Esophagus (tissue), 2 donors: Measurements from ENCODE around the gene TOGARAM2. TPM values are rescaled to one million over a fixed set of nuclear protein-coding genes. Genes with fewer than 3 reads are reported as not detected.

Experiments used
- H3K27ac ChIP-seq, 2 donors: one replicate each; pipeline ENCODE4 v1.5.1; 2013; ENCODE audit warnings: low read depth in 2 of 2, mild to moderate bottlenecking in 2 of 2, inconsistent platforms in 1 of 2, low read length in 1 of 2, moderate library complexity in 1 of 2
- H3K27me3 ChIP-seq, 2 donors: one replicate each; pipeline ENCODE4 v1.6.1; 2013; ENCODE audit warnings: low read length in 2 of 2, control low read depth in 1 of 2, mild to moderate bottlenecking in 1 of 2; ENCODE audit not compliant: insufficient read depth in 2 of 2, control insufficient read depth in 1 of 2
- H3K36me3 ChIP-seq, 2 donors: one replicate each; pipeline ENCODE4 v1.6.1; 2013; ENCODE audit warnings: low read length in 1 of 2; ENCODE audit not compliant: control insufficient read depth in 2 of 2, insufficient read depth in 2 of 2
- H3K4me1 ChIP-seq, 2 donors: one replicate each; pipeline ENCODE4 v1.6.1; 2013; ENCODE audit warnings: low read length in 1 of 2; ENCODE audit not compliant: control insufficient read depth in 2 of 2, insufficient read depth in 2 of 2
- H3K4me3 ChIP-seq, 2 donors: one replicate each; pipeline ENCODE4 v1.5.1; 2013; ENCODE audit warnings: low read length in 2 of 2, mild to moderate bottlenecking in 2 of 2, low read depth in 1 of 2, moderate library complexity in 1 of 2
- H3K9me3 ChIP-seq, 2 donors: one replicate each; pipeline ENCODE4 v1.6.1; 2013; ENCODE audit warnings: mild to moderate bottlenecking in 2 of 2, low read depth in 1 of 2, low read length in 1 of 2, moderate library complexity in 1 of 2; ENCODE audit not compliant: control insufficient read depth in 2 of 2, insufficient read depth in 1 of 2
- WGBS, 2 donors: extraction: QIAGEN DNeasy Blood & Tissue Kit; methylation state at CpG; one replicate each; pipeline ENCODE4 v1.1.7; 2013; 5-methylcytosine and 5-hydroxymethylcytosine counted together
- polyA plus RNA-seq, 2 donors: library from polyadenylated mRNA; stranded (reverse); fragments of 200-250 nt; gene quantifications; one replicate each; pipeline ENCODE4 v1.2.3, GENCODE V29; 2013
- donor health status: healthy with polysubstance abuse.
- donor health status: Bipolar disorder and iron deficiency.

TOGARAM2 gene
- polyA plus RNA-seq, 2 donors = 0.42 to 1.8 TPM

- WGBS, 2 donors = 90 to 94% methylated on average over 3 of the region's 3 CpGs
- no peaks in the 10 kb centered on the region for H3K9me3 ChIP-seq
- peaks cover 0 to 4% of the 10 kb centered on the region in 2 donors for H3K4me1 ChIP-seq
- no peak overlapping the region for H3K27ac ChIP-seq
- H3K27me3 ChIP-seq = no peaks in the 10 kb centered on the region
- no peak overlapping the region for H3K4me3 ChIP-seq
- H3K36me3 ChIP-seq = no peaks in the 10 kb centered on the region
Observed at GRCh38 chr2:29025711-29026110, 44.6 kb downstream of the TOGARAM2 start.

GRCh38 chr2:29031046-29031445 is 49.9 kb downstream of the TOGARAM2 start:
- Histone ChIP-seq H3K27ac (no peak overlapping the region), H3K4me1 (peaks cover 0 to 4% of the 10 kb centered on the region in 2 donors), H3K9me3 (no peaks in the 10 kb centered on the region), H3K27me3 (no peaks in the 10 kb centered on the region), H3K36me3 (no peaks in the 10 kb centered on the region), H3K4me3 (no peak overlapping the region)

DNA sequence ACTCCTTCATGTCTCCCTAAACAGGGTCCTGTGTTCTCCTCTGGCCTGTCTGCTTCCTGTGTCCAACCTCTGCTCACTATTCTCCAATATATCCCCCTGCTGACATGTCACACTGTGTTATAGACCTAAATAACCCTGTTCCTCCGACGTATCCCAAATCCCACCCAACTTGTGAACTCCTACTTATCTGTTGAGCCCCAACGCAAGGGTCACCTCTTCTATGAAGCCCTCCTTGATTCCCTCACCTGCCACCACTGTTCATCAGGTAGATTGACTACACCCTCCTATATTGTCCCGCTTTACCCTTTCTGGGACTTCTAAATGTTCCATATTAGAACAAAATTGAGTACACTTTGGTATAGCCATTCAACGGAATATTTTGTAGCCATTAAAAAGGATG is 51.1 kb downstream of the TOGARAM2 start:
- no peak overlapping the region for H3K4me3 ChIP-seq
- WGBS, 2 donors = 97 to 98% methylated on average over 5 of the region's 5 CpGs
- H3K27me3 ChIP-seq = no peaks in the 10 kb centered on the region
- H3K27ac ChIP-seq = no peak overlapping the region
- no peaks in the 10 kb centered on the region for H3K4me1 ChIP-seq
- H3K9me3 ChIP-seq = no peaks in the 10 kb centered on the region
- no peaks in the 10 kb centered on the region for H3K36me3 ChIP-seq

DNA sequence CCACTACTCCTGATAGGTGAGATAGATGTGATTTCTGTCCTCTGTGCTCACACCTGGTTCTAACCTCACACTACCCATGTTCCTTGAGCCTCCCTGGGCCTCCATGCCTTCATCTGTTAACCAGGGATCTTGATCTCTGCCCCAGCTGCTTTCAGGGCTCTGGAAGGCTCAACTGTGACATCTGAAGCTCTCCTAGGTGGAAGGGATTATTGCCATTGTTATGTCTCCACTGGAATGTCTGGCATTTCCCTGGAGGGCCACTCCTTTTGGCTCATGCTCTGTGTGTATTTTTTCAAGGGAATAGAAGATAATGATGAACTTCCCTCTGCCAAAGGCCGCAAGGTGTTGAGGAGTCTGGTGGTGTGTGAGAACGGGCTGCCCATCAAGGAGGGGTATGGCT is 52.1 kb downstream of the TOGARAM2 start:
- H3K4me1 ChIP-seq = no peaks in the 10 kb centered on the region
- H3K4me3 ChIP-seq = no peak overlapping the region
- 39 to 43% methylated on average over 2 of the region's 2 CpGs for WGBS, 2 donors
- H3K36me3 ChIP-seq = no peaks in the 10 kb centered on the region
- H3K27ac ChIP-seq = no peak overlapping the region
- no peaks in the 10 kb centered on the region for H3K27me3 ChIP-seq
- no peaks in the 10 kb centered on the region for H3K9me3 ChIP-seq

DNA sequence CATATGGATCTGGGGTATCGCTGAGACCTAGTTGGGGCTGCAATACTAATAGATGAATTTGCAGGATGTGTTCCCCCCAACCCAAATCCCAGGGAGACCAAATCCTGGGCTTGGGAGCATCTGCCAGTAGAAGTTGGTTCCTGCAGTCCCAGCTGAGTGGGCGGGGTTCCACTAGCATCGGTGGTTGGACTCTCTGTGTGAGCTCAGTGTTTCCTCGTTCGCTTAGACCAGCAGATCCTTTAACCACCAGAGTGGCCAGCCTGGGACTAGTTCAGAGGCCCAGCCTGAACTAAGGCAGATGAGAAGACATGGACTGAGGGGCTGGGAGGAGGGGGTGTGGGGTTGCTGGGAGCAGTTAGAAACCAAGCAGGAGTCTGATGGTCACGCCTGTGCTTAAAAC is 52.6 kb downstream of the TOGARAM2 start:
- no peaks in the 10 kb centered on the region for H3K27me3 ChIP-seq
- H3K4me3 ChIP-seq = no peak overlapping the region
- no peak overlapping the region for H3K27ac ChIP-seq
- H3K36me3 ChIP-seq = no peaks in the 10 kb centered on the region
- no peaks in the 10 kb centered on the region for H3K4me1 ChIP-seq
- WGBS, 2 donors = 81 to 83% methylated on average over 6 of the region's 6 CpGs
- no peaks in the 10 kb centered on the region for H3K9me3 ChIP-seq

GRCh38 chr2:29035016-29035745 is 54.1 kb downstream of the TOGARAM2 start:
- Histone ChIP-seq H3K4me3 (no peak overlapping the region), H3K36me3 (no peaks in the 10 kb centered on the region), H3K27ac (no peak overlapping the region), H3K4me1 (no peaks in the 10 kb centered on the region), H3K9me3 (no peaks in the 10 kb centered on the region), H3K27me3 (no peaks in the 10 kb centered on the region)
- WGBS, 2 donors = 94 to 95% methylated on average over 17 of the region's 17 CpGs

DNA sequence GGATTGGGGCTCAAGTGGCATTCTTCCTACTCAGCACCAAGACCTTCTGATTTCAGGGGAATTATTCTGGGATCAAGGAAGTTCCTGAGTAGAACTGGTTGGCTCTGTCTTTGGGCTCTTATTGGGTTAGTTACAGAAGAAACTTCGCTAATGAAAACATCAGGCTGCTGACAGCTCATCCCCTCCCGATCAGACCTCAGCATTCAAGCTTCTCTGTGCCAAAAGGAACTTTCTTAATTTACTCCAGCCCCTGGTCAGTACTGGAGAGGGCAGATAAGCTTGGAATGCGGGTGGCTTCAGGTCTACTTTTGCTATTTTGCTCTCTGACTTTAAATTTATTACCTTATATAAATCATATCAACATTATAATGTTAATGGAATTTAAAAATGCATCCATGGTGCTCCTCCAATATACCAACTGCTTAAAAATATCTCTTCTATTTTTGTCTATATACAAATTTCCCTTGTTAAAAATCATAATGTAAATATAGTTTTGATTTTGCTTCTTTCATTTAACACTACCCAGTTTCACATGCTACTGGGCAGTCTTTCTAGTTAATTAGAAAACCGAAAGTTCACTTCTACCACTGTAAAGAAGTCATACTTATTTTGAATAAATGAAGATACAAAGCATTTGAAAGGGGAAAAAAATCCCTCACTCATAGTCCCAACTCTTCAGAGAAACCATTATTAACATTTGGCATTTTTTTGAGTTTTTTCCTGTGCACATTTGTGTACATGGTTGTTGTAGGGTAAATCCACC is 58.8 kb downstream of the TOGARAM2 start:
- no peaks in the 10 kb centered on the region for H3K9me3 ChIP-seq
- 72% methylated on average over 4 of the region's 4 CpGs for WGBS, 2 donors
- no peaks in the 10 kb centered on the region for H3K27me3 ChIP-seq

DNA sequence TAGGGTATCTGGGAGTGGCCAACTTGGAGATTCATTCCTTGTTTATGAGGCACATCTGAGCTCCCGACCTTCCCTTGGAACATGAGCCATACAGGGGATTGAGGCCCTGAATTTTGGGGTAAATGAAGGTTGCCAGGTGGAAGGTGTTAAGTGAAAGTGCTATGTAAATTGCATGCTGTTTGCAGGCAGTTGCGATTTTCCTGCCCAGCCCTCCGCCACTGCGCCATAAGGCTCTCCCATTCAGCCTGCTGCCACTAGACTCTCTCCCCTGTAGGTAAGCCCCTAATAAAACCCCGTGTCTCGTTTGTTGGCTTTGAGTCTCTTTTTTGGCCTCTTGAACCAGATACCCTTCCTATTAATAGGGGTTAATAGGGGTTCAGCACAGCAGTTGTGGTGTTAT is 59.5 kb downstream of the TOGARAM2 start:
- no peak overlapping the region for H3K4me3 ChIP-seq
- no peak overlapping the region for H3K27ac ChIP-seq
- no peaks in the 10 kb centered on the region for H3K9me3 ChIP-seq
- WGBS, 2 donors = 76 to 80% methylated on average over 6 of the region's 6 CpGs
- H3K36me3 ChIP-seq = no peaks in the 10 kb centered on the region
- H3K4me1 ChIP-seq = peaks cover 0 to 3% of the 10 kb centered on the region in 2 donors
- H3K27me3 ChIP-seq = no peaks in the 10 kb centered on the region

More for the DNA sequence above, 58.8 kb downstream of the TOGARAM2 start:
- Histone ChIP-seq H3K27ac (no peak overlapping the region), H3K4me1 (peaks cover 0 to 3% of the 10 kb centered on the region in 2 donors), H3K4me3 (no peak overlapping the region), H3K36me3 (no peaks in the 10 kb centered on the region)

GRCh38 chr2:29041161-29041660 is 60.1 kb downstream of the TOGARAM2 start:
- 96 to 97% methylated on average over 9 of the region's 9 CpGs for WGBS, 2 donors
- H3K36me3 ChIP-seq = no peaks in the 10 kb centered on the region
- H3K4me3 ChIP-seq = no peak overlapping the region
- peaks cover 0 to 3% of the 10 kb centered on the region in 2 donors for H3K4me1 ChIP-seq
- no peaks in the 10 kb centered on the region for H3K27me3 ChIP-seq
- no peak overlapping the region for H3K27ac ChIP-seq
- no peaks in the 10 kb centered on the region for H3K9me3 ChIP-seq
